Esophagus squamous epithelium (tissue), 4 donors: ENCODE measurements around the gene RNF149.

Experiments
- CTCF ChIP-seq, 6 experiments: fragments of 450-650 bp in 4 of 6; fragments of 200-600 bp in 2 of 6; sonication (generic) in 2 of 6; IDR thresholded peaks; one replicate each; pipeline ENCODE4 v1.5.1; 2016 to 2019; ENCODE audit warnings: antibody characterized with exemption in 6 of 6, mild to moderate bottlenecking in 4 of 6, moderate library complexity in 4 of 6
- POLR2A ChIP-seq, 4 donors: fragments of 450-650 bp; IDR thresholded peaks; one replicate each; pipeline ENCODE4 v1.6.1; 2017; ENCODE audit warnings: antibody characterized with exemption in 4 of 4, mild to moderate bottlenecking in 4 of 4, moderate library complexity in 3 of 4

- TF ChIP-seq CTCF (IDR thresholded peaks at IDR 0.05) (no peak), POLR2A (IDR thresholded peaks at IDR 0.05) (no peak)
These were observed 40.5 kb downstream of the RNF149 start for GRCh38 chr2:101267671-101268656.
